ENCODE data around the gene CENATAC. TPM values are rescaled to one million over a fixed set of nuclear protein-coding genes. Genes with fewer than 3 reads are reported as not detected.

CENATAC gene
- total RNA-seq, 1 donor from 2014 or later, result 51.0 TPM

DNA sequence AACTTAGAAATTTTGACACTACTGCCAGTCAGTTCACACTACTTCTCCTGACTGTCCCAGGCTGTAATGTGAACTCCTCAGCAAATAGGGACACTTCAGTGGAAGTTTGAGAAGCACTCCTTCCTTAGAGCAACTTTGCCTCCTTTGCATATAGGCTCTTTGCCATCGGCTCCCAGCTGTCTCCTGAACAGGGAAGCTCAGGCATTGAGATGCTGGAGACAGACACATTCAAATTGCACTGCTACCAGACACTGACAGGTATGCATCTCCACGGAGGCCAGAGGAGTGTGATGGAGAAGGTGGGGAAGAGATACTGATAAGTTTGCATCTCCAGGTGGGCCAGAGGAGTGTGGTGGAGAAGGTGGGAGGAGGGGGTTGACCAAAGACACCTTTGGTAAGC is 22.1 kb downstream of the CENATAC start:
- DNase-seq (no peak), ATAC-seq (no peak)
- Histone ChIP-seq H3K27ac (no peak overlapping the region), H3K27me3 (ENCODE audit: low read depth) (no peaks in the 10 kb centered on the region), H3K9me3 (no peaks in the 10 kb centered on the region), H3K4me3 (peak overlapping the region; percentile 93), H3K4me1 (peaks cover 60% of the 10 kb centered on the region), H3K36me3 (peaks cover 65% of the 10 kb centered on the region)
- TF ChIP-seq, protein P1, sequence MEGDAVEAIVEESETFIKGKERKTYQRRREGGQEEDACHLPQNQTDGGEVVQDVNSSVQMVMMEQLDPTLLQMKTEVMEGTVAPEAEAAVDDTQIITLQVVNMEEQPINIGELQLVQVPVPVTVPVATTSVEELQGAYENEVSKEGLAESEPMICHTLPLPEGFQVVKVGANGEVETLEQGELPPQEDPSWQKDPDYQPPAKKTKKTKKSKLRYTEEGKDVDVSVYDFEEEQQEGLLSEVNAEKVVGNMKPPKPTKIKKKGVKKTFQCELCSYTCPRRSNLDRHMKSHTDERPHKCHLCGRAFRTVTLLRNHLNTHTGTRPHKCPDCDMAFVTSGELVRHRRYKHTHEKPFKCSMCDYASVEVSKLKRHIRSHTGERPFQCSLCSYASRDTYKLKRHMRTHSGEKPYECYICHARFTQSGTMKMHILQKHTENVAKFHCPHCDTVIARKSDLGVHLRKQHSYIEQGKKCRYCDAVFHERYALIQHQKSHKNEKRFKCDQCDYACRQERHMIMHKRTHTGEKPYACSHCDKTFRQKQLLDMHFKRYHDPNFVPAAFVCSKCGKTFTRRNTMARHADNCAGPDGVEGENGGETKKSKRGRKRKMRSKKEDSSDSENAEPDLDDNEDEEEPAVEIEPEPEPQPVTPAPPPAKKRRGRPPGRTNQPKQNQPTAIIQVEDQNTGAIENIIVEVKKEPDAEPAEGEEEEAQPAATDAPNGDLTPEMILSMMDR (IDR thresholded peaks at IDR 0.05), result no peak
- intact Hi-C loops (cut with DNase I), result no loop called here

DNA sequence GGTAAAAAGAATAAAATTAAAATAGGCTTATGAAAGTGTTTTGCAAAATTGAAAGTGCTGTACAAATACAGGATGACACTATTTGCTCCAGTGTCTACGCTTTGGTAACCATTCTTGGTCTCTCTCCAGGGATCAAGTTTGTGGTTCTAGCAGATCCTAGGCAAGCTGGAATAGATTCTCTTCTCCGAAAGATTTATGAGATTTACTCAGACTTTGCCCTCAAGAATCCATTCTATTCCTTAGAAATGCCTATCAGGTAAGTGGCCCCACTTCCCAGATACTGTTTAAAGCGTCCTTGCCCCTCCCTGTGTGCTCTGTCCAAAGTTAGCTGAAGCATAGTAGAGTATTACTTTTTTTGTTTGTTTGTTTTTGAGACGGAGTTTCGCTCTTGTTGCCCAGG is 23.7 kb downstream of the CENATAC start:
- DNase-seq (no peak), ATAC-seq (no peak)
- H3K9me3 ChIP-seq, result no peaks in the 10 kb centered on the region
- peaks cover 55% of the 10 kb centered on the region for H3K4me1 ChIP-seq
- no peaks in the 10 kb centered on the region for H3K27me3 ChIP-seq (ENCODE audit: low read depth)
- TF ChIP-seq, protein P1 (IDR thresholded peaks at IDR 0.05), result no peak
- intact Hi-C loops (cut with DNase I), result no loop called here
- H3K4me3 ChIP-seq, result no peak overlapping the region
- peaks cover 62% of the 10 kb centered on the region for H3K36me3 ChIP-seq
- no peak overlapping the region for H3K27ac ChIP-seq

DNA sequence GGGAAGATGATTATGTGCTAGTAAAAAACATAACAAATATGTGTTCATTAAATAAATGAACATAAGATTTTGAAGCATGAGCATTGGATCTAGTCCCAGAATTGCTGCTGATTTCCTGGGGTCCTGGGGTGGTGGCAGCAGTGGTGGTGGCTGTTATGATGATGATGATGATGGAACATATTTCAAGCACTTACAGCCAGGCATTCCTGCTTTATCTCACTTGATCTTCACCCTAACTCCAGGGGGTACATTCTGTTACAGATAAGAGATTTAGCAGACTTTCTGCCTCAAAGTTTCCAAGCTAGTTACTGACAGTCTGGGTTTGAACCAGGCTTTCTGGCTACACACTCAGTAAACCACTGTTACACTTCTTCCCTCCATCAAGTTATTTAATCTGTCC is 25.8 kb downstream of the CENATAC start:
- ATAC-seq (no peak), DNase-seq (no peak)
- TF ChIP-seq, protein P1 (IDR thresholded peaks at IDR 0.05), result no peak
- Histone ChIP-seq H3K4me1 (peaks cover 47% of the 10 kb centered on the region), H3K27ac (no peak overlapping the region), H3K36me3 (peaks cover 64% of the 10 kb centered on the region), H3K4me3 (no peak overlapping the region), H3K9me3 (no peaks in the 10 kb centered on the region), H3K27me3 (ENCODE audit: low read depth) (no peaks in the 10 kb centered on the region)
- intact Hi-C loops (cut with DNase I), result no loop called here

DNA sequence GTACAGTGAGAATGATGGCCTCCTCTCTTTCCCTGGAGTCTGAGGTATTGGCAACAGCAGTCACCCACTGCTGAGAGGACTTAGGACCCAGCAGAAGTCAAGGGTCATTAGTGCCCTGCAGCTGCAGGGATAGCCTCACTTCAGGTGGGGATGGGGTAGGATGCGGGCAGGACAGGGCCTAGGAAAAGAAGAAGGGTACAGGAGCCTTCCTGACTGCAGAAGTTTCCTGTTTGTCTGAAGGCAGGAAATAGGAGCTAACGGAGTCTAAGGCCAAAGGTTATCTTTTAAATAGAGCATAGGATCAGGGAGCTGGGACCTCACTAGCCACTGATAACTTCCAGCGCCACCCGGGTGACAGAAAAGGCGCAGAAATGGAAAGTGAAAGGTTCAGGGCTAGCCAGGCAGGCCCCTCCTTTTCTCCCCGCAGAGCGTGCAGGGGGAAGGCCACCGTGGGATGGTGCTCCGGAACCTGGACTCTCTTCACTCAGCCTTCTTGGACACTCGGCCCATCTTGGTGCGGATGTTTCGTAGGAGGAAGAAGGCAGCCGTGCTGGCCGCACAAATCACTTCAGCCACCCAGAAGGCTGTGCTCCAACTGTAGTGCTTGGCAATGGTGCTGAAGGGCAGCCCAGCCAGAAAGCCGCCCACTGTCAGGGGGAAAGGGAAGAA is 26.6 kb downstream of the CENATAC start:
- TF ChIP-seq, protein P1 (IDR thresholded peaks at IDR 0.05), result no peak
- Histone ChIP-seq H3K27me3 (ENCODE audit: low read depth) (no peaks in the 10 kb centered on the region), H3K36me3 (peaks cover 64% of the 10 kb centered on the region), H3K4me1 (peaks cover 50% of the 10 kb centered on the region), H3K27ac (peak overlapping the region; percentile 42), H3K4me3 (peak overlapping the region; percentile 9), H3K9me3 (no peaks in the 10 kb centered on the region)
- ATAC-seq, result no peak
- intact Hi-C loops (cut with DNase I), result no loop called here
- no peak for DNase-seq

DNA sequence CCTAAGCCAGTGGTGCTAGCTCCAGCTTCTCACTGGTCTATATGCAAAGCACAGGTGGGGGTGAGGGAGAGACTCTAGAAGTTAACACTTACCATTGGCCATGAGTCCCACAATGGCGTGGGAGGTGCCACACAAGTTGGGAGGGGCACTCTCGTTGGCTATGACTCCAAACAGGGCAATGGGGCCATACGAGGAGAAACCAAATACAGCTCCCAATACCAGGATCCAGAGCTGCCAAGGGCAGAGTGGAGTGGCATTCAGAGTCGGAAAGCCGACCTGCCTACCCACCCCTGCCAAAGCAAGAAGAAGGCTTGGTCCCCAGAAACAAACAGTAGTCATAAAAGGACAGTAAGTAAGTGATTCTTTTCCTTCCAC is 27.1 kb downstream of the CENATAC start:
- H3K27me3 ChIP-seq (ENCODE audit: low read depth), result no peaks in the 10 kb centered on the region
- no peaks in the 10 kb centered on the region for H3K9me3 ChIP-seq
- peak overlapping the region; percentile 42 for H3K27ac ChIP-seq
- no peak for DNase-seq
- H3K4me3 ChIP-seq, result peak overlapping the region; percentile 9
- TF ChIP-seq, protein P1 (IDR thresholded peaks at IDR 0.05), result no peak
- intact Hi-C loops (cut with DNase I), result no loop called here
- H3K4me1 ChIP-seq, result peaks cover 50% of the 10 kb centered on the region
- peaks cover 64% of the 10 kb centered on the region for H3K36me3 ChIP-seq
- ATAC-seq, result no peak

Measured in lower lobe of right lung (tissue), 2 donors.